H9 (cell line): ENCODE measurements around the gene BRD1. TPM values are rescaled to one million over a fixed set of nuclear protein-coding genes. Genes with fewer than 3 reads are reported as not detected.

Source experiments
- DNase-seq: peaks from one replicate; pipeline ENCODE4 v3.0.0-alpha.2; 2017
- H2AFZ ChIP-seq: one replicate; pipeline ENCODE4 v1.6.1; 2013; ENCODE audit warnings: mild to moderate bottlenecking, low read length, control low read depth, moderate library complexity
- H2AK5ac ChIP-seq: 2 replicates; pipeline ENCODE4 v1.6.1; 2013; ENCODE audit warnings: low read length, control low read depth, mixed read lengths; ENCODE audit not compliant: insufficient read length
- H2BK120ac ChIP-seq: one replicate; pipeline ENCODE4 v1.6.1; 2013; ENCODE audit warnings: low read depth, mild to moderate bottlenecking, low read length, control low read depth, inconsistent platforms; ENCODE audit not compliant: poor library complexity, severe bottlenecking
- H2BK12ac ChIP-seq: 2 replicates; pipeline ENCODE4 v1.6.1; 2013; ENCODE audit warnings: low read length, control low read depth, mixed read lengths, low read depth; ENCODE audit not compliant: insufficient read length
- H2BK15ac ChIP-seq: 2 replicates; pipeline ENCODE4 v1.6.1; 2013; ENCODE audit warnings: low read depth, low read length, control low read depth
- H2BK20ac ChIP-seq: one replicate; pipeline ENCODE4 v1.6.1; 2013; ENCODE audit warnings: low read depth, mild to moderate bottlenecking, low read length, control low read depth, inconsistent platforms; ENCODE audit not compliant: poor library complexity, severe bottlenecking
- H2BK5ac ChIP-seq: 2 replicates; pipeline ENCODE4 v1.6.1; 2013; ENCODE audit warnings: low read length, control low read depth, mixed read lengths; ENCODE audit not compliant: insufficient read length
- H3K14ac ChIP-seq: 2 replicates; pipeline ENCODE4 v1.6.1; 2013; ENCODE audit warnings: low read length, control low read depth; ENCODE audit not compliant: insufficient read depth
- H3K18ac ChIP-seq: 2 replicates; pipeline ENCODE4 v1.6.1; 2013; ENCODE audit warnings: low read depth, mild to moderate bottlenecking, mixed read lengths, low read length, control low read depth; ENCODE audit not compliant: insufficient read length
- H3K23ac ChIP-seq: 2 replicates; pipeline ENCODE4 v1.6.1; 2013; ENCODE audit warnings: low read length, control low read depth, mixed read lengths, low read depth; ENCODE audit not compliant: insufficient read length
- H3K23me2 ChIP-seq: 2 replicates; pipeline ENCODE4 v1.6.1; 2013; ENCODE audit warnings: low read depth, mild to moderate bottlenecking, mixed read lengths, low read length, control low read depth; ENCODE audit not compliant: insufficient read length, poor library complexity, severe bottlenecking
- H3K27ac ChIP-seq: 2 replicates; pipeline ENCODE4 v1.5.1; 2013; ENCODE audit warnings: low read length, control low read depth, mixed read lengths, low read depth; ENCODE audit not compliant: insufficient read length
- H3K27me3 ChIP-seq: 2 replicates; pipeline ENCODE4 v1.6.1; 2013; ENCODE audit warnings: low read length, control low read depth, inconsistent platforms; ENCODE audit not compliant: insufficient read depth
- H3K4ac ChIP-seq: 2 replicates; pipeline ENCODE4 v1.6.1; 2013; ENCODE audit warnings: low read depth, mild to moderate bottlenecking, control low read depth, inconsistent platforms, low read length, moderate library complexity
- H3K4me1 ChIP-seq: 2 replicates; pipeline ENCODE4 v1.6.1; 2013; ENCODE audit warnings: low read length, control low read depth, inconsistent platforms; ENCODE audit not compliant: insufficient read depth
- H3K4me2 ChIP-seq: 2 replicates; pipeline ENCODE4 v1.6.1; 2013; ENCODE audit warnings: low read length, control low read depth, mixed read lengths; ENCODE audit not compliant: insufficient read length, insufficient read depth
- H3K56ac ChIP-seq: 2 replicates; pipeline ENCODE4 v1.6.1; 2013; ENCODE audit warnings: low read depth, mild to moderate bottlenecking, mixed read lengths, low read length, control low read depth; ENCODE audit not compliant: insufficient read length
- H3K79me1 ChIP-seq: 2 replicates; pipeline ENCODE4 v1.6.1; 2013; ENCODE audit warnings: low read depth, mild to moderate bottlenecking, moderate library complexity, low read length, control low read depth, inconsistent platforms; ENCODE audit not compliant: insufficient read depth, poor library complexity, severe bottlenecking
- H3K79me2 ChIP-seq: 2 replicates; pipeline ENCODE4 v1.6.1; 2013; ENCODE audit warnings: low read length, control low read depth, inconsistent platforms; ENCODE audit not compliant: insufficient read depth
- H3K9ac ChIP-seq: 2 replicates; pipeline ENCODE4 v1.6.1; 2013; ENCODE audit warnings: low read length, control low read depth, mixed read lengths; ENCODE audit not compliant: insufficient read length; ENCODE audit errors: extremely low read depth
- H3K9me3 ChIP-seq: one replicate; pipeline ENCODE4 v1.6.1; 2013; ENCODE audit warnings: low read depth, low read length, inconsistent platforms; ENCODE audit not compliant: control insufficient read depth
- H3T11ph ChIP-seq: one replicate; pipeline ENCODE4 v1.6.1; 2013; ENCODE audit warnings: mild to moderate bottlenecking, low read length, control low read depth, inconsistent platforms
- H4K20me1 ChIP-seq: one replicate; pipeline ENCODE4 v1.6.1; 2013; ENCODE audit not compliant: control insufficient read depth, insufficient read length, insufficient read depth
- H4K5ac ChIP-seq: 2 replicates; pipeline ENCODE4 v1.6.1; 2013; ENCODE audit warnings: low read depth, mild to moderate bottlenecking, mixed read lengths, low read length, control low read depth; ENCODE audit not compliant: insufficient read length
- H4K8ac ChIP-seq: replicated peaks from 2 replicates; pipeline ENCODE4 v1.6.1; 2013; ENCODE audit warnings: low read length, control low read depth, mixed read lengths, low read depth; ENCODE audit not compliant: insufficient read length
- H4K91ac ChIP-seq: 2 replicates; pipeline ENCODE4 v1.6.1; 2013; ENCODE audit warnings: low read depth, mild to moderate bottlenecking, moderate library complexity, mixed read lengths, low read length, control low read depth; ENCODE audit not compliant: insufficient read length
- H3K27ac Mint-ChIP-seq, 3 experiments: 2 replicates in 2 of 3; 3 replicates in 1 of 3; pipeline ENCODE4 v1.8.0; 2020 to 2021; ENCODE audit warnings: mixed read lengths in 3 of 3, mild to moderate bottlenecking in 1 of 3, moderate library complexity in 1 of 3
- H3K27me3 Mint-ChIP-seq: 2 replicates; pipeline ENCODE4 v1.8.0; 2021; ENCODE audit warnings: low read depth, mild to moderate bottlenecking, moderate library complexity, mixed read lengths
- H3K36me3 Mint-ChIP-seq, 3 experiments: 2 replicates in 2 of 3; 3 replicates in 1 of 3; pipeline ENCODE4 v1.8.0; 2020 to 2021; ENCODE audit warnings: low read depth in 3 of 3, mixed read lengths in 3 of 3; ENCODE audit not compliant: insufficient read depth in 1 of 3
- H3K4me1 Mint-ChIP-seq, 2 experiments: 2 replicates each; pipeline ENCODE4 v1.8.0; 2020; ENCODE audit warnings: mixed read lengths in 2 of 2
- H3K4me3 Mint-ChIP-seq, 2 experiments: 2 replicates in 1 of 2; 3 replicates in 1 of 2; pipeline ENCODE4 v1.8.0; 2020 to 2021; ENCODE audit warnings: mild to moderate bottlenecking in 2 of 2, mixed read lengths in 2 of 2, moderate library complexity in 1 of 2
- H3K9me3 Mint-ChIP-seq, 2 experiments: 2 replicates in 1 of 2; 3 replicates in 1 of 2; pipeline ENCODE4 v1.8.0; 2020; ENCODE audit warnings: mild to moderate bottlenecking in 2 of 2, mixed read lengths in 2 of 2, moderate library complexity in 1 of 2
- WGBS: extraction: QIAGEN DNeasy Blood & Tissue Kit; methylation state at CpG from one replicate; pipeline ENCODE4 v1.1.7; 2013; ENCODE audit warnings: missing lambda C conversion rate, low lambda C conversion rate, mixed read lengths; ENCODE audit not compliant: insufficient read length; ENCODE audit errors: extremely low coverage; 5-methylcytosine and 5-hydroxymethylcytosine counted together
- total RNA-seq: library from RNA; stranded (reverse); gene quantifications from 2 replicates; pipeline ENCODE4 v1.2.1, GENCODE V29; 2021
- TF ChIP-seq, protein P1 (sequence below): fragments of 200-600 bp; sonication (generic); conservative IDR thresholded peaks from 3 replicates; pipeline ENCODE4 v1.8.0; 2021; ENCODE audit warnings: antibody characterized with exemption, mild to moderate bottlenecking

BRD1 gene
- total RNA-seq, 1 experiment from 2014 or later: 51.3 TPM

DNA sequence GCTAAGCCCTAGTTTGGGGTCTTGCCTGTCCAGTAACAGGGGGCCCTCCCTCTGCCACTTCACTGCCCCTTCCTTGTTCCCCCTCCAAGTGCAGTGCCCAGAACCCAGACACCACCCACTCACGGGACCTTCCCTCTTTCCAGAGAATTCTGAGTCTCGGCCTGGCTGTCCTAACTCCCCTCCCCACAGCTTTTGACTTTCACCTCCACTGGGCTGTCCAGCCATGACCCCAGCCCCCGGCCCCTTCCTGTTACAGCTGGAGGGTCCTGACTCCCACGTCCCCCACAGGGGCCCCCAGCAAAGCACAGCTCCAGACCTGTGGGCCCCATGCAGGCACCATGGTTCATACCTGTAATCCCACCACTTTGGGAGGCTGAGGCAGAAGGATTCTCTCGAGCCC is 71.5 kb downstream of the BRD1 start:
- no peak overlapping the region for H2BK5ac ChIP-seq
- H2BK12ac ChIP-seq: no peak overlapping the region
- H3K9ac ChIP-seq: no peak overlapping the region
- peaks cover 2 to 13% of the 10 kb centered on the region in 2 experiments; a peak in 4 of 5 replicates for H3K9me3 Mint-ChIP-seq
- no peak overlapping the region for H3K4ac ChIP-seq
- H3K23ac ChIP-seq: no peak overlapping the region
- no peak overlapping the region for H2BK20ac ChIP-seq
- H4K8ac ChIP-seq: no peak overlapping the region
- no peak overlapping the region for H3K4me2 ChIP-seq
- no peak overlapping the region for H3K18ac ChIP-seq
- no peaks in the 10 kb centered on the region for H3K79me1 ChIP-seq
- H3K56ac ChIP-seq: no peak overlapping the region
- H3K27ac ChIP-seq: no peak overlapping the region
- no peaks in the 10 kb centered on the region for H3K23me2 ChIP-seq
- no peak overlapping the region for H2BK120ac ChIP-seq
- H3K9me3 ChIP-seq: no peaks in the 10 kb centered on the region
- no peak overlapping the region for H3K14ac ChIP-seq
- H3K79me2 ChIP-seq: no peaks in the 10 kb centered on the region
- H3K27me3 Mint-ChIP-seq: peaks cover 5% of the 10 kb centered on the region; the same call in 1 of the 2 replicates
- peaks cover 3% of the 10 kb centered on the region for H4K20me1 ChIP-seq
- no peak for DNase-seq
- no peaks in the 10 kb centered on the region for H3K27me3 ChIP-seq
- no peak overlapping the region for H2AK5ac ChIP-seq
- H3K4me1 ChIP-seq: peaks cover 2% of the 10 kb centered on the region; the same call in 1 of the 2 replicates
- no CpG with 5 or more reads among the region's 5 CpGs for WGBS
- H2BK15ac ChIP-seq: no peak overlapping the region
- H3K36me3 Mint-ChIP-seq: no peaks in the 10 kb centered on the region; a peak in 2 of 7 replicates
- H4K5ac ChIP-seq: no peak overlapping the region
- no peak overlapping the region for H2AFZ ChIP-seq
- H3T11ph ChIP-seq: no peak overlapping the region
- no peak overlapping the region for H3K4me3 Mint-ChIP-seq
- H3K27ac Mint-ChIP-seq: no peak overlapping the region
- no peak overlapping the region for H4K91ac ChIP-seq
- TF ChIP-seq, protein P1, sequence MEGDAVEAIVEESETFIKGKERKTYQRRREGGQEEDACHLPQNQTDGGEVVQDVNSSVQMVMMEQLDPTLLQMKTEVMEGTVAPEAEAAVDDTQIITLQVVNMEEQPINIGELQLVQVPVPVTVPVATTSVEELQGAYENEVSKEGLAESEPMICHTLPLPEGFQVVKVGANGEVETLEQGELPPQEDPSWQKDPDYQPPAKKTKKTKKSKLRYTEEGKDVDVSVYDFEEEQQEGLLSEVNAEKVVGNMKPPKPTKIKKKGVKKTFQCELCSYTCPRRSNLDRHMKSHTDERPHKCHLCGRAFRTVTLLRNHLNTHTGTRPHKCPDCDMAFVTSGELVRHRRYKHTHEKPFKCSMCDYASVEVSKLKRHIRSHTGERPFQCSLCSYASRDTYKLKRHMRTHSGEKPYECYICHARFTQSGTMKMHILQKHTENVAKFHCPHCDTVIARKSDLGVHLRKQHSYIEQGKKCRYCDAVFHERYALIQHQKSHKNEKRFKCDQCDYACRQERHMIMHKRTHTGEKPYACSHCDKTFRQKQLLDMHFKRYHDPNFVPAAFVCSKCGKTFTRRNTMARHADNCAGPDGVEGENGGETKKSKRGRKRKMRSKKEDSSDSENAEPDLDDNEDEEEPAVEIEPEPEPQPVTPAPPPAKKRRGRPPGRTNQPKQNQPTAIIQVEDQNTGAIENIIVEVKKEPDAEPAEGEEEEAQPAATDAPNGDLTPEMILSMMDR: no peak
- H3K4me1 Mint-ChIP-seq: peaks cover 0 to 9% of the 10 kb centered on the region in 2 experiments; a peak in 2 of 4 replicates
